GM21367 (cell line): ENCODE measurements around the gene CORO2A.
"Not testable (repeated sequence)": the region's sequence is repeated elsewhere in the genome, so short reads cannot be mapped to it uniquely, and the experiment has no call there.

Source experiments
- ATAC-seq: cut with Tn5 transposase; IDR thresholded peaks from one replicate; pipeline ENCODE4 v1.9.1; 2021; ENCODE audit not compliant: unreplicated experiment

CORO2A gene

DNA sequence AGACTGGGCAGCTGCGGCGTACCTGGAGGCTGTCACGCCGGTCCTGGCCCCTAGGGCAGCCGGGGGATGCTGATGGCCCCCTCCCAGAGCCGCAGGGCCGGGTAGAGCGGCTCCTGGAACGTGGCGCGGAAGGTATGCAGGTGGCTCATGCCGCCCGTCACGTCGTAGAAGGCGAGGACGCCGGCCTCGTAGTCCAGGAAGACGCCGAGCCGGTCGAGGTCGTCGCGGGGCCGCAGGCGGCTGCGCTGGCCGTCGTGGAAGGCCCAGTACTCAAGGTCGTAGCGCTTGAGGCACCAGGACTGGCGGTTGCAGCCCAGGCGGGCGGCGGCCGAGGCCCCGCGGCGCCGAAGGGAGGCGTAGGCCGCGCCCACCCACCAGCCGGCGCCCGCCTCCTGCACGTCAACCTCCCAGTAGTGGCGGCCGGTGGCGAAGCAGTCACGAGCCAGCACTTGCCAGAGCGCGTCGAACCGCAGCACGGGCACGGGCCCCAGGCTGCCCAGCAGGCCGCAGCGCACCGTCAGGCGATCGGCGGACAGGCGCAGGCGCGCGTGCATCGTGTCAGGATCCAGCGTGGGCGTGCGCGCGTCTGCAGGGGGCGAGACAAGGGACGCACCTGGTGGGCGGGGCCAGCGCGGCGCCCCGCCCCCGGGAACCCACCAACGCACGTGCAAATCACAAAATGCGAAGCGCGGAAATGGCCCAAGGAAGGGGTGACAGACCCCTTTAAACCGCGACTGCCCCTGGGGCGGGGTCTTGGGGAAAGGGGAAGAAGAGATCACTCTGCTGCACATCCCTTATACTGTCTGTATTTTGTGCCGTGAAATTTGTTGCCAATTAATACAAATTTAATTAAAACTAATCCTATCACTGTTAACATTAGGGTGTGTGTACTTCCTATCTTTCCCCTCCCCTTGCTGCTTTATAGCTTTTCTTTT is 104.8 kb downstream of the CORO2A start:
- no peak for ATAC-seq

DNA sequence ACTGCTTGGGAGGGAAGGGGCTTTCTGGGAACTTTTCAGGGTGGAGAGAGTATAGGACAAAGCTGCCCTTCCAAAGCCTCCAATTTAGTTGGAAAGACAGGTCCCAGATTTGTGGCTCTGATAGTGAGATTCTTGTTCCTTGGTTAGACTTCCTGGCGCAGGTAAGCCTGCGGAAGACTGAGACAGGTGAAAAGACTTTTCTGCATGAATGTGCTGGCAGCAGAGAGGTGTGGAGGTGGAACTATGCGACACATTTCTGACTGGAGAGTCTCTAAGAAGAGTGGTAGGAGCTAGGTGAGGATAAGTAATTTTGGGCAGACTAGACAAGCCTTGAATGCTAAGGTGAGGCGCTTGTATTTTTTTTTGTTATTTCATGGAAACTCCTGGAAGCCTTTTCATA is 106.0 kb downstream of the CORO2A start:
- ATAC-seq = no peak

DNA sequence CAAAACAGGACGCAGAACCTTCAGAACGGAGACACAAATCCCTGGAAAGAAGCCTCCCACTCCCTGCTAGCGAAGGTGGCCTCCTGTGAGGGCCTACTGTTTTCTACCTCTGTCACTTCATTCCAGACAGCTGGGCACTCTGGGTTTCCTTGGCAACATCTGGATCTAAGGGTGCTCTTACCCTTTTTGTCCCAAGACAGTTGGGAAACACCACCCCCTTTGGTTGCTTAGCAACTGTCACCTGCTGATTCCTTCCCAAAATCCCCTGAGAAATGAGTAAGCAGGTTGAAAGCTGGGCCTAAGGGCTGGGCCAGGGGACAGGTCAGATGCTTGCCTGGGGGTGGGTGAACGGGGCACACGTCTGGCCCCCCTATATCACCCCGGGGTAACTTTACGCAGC is 106.5 kb downstream of the CORO2A start:
- ATAC-seq = no peak

DNA sequence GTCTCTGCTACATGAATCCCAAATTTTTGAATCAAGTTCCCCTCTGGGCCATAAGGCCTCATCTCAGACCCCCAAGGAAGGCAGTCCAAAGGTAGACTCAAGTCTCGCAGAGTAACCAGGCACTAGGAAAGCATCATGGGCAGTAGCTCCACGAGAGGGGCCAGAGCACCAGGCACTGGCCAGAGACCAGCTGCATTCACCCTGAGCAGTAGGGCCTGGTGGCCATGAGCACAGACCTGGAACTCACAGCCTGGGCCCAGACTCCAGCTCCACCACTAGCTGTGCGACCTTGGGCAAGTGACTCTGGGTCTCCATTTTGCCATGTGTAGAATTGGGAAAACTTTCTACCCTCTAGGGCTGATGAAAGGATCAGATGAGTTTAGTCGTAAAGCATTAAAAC is 107.4 kb downstream of the CORO2A start:
- no peak for ATAC-seq

DNA sequence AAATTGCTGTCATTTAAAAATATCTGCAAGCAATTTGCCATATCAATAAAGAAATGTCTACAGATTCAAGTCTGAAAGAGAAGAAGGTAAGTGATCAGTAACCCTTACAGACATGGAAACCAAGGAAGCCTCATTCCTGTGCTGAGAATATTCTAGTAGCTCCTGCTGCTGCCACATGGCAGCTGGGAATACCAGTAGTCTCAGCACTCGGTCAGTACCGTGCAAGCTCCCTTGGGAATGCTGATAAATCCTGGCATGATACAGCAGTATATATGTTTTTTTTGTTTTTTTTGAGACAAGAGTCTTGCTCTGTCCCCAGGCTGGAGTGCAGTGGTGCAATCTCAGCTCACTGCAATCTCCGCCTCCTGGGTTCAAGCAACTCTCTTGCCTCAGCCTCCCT is 108.0 kb downstream of the CORO2A start:
- ATAC-seq = no peak

DNA sequence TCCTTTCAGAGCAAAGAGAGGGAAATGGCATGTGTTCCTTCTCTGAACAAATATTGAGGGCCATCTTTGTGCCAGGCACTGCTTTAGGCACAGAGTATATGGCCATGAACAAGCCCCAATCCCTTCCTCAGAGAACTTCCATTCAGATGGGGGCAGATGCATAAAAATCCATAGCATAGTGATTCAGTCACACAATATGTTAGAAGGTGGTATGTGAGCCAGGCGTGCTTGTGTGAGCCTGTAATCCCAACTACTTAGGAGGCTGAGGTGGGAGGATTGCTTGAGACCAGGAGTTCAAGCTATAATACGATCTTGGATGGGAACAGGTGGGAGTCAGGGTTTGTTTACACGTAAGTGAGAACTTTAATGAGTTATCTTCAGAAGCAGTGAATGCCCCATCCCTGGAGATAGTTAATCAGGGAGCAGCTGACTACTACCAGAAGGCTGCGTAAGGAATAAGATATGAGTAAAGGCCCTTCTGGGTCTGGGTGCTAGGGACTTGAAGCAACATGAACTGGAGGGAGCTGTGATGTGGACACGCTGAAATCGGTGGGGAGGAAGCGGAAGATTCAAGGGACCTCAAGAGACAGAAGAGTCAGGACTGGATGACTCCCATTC is 108.8 kb downstream of the CORO2A start:
- no peak for ATAC-seq

DNA sequence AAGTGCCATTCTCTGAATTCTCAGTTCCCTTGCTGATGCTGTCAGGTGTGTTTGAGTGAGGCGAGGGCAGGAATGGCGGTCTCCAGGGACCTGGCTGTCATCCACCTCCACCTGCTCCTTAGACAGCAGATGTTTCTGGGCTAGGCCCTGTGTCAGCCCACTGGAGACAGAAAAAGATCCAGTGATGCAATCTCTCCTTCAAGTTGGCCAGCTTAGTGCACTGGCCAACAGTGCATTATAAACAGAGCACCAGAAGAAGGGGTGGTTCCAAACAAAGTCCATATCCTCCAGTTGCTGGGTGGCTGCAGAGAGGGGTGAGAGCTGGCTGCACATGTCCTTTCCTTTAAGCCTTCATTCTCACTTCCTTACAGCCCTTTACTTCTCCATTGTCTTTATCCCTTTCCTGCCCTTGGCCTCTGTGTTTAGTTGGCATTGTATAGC is 109.4 kb downstream of the CORO2A start:
- no peak for ATAC-seq

DNA sequence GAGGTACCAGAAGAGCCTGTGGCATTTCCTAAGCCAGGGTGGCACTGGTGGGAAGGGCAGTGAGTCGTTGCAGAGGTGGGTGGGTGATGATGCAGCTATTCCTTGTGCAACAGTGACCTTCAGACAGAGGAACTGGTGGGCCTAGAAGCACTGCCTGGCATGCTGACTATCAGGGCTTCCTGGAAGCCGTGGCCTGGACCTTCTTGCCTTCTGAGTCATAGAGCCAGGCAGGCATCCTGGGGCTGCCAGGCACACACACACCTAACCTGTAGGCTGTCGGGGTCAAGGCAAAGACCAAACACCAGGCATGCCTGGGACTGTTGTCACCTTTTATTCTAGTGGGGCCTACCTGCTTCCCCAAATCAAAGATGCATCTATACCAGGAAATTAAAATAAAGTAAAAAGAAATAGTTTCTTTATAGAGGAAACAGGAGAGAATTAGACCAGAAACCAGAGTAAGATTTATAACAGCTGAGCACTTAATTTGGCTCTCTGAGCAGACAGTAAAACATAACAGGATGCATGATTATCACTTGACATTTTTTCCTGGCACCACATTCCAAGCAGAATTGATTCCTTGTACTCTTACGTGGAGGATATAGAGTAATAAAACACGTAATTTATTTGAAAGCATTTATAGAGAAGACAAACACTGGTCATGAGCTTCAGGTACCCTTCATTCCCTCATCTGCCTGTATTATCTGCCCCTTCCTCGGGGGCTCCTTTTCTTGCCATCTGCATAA is 110.8 kb downstream of the CORO2A start:
- no peak for ATAC-seq

DNA sequence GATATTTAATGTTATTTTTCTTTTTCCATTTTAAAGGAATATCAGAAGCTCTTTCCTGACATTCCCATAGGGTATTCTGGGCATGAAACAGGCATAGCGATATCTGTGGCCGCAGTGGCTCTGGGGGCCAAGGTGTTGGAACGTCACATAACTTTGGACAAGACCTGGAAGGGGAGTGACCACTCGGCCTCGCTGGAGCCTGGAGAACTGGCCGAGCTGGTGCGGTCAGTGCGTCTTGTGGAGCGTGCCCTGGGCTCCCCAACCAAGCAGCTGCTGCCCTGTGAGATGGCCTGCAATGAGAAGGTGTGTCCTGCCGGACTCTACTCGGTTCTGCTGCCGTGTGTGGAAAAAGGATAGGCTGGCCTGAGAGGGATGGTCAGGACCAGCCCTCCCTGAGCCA is 111.7 kb downstream of the CORO2A start:
- no peak for ATAC-seq

DNA sequence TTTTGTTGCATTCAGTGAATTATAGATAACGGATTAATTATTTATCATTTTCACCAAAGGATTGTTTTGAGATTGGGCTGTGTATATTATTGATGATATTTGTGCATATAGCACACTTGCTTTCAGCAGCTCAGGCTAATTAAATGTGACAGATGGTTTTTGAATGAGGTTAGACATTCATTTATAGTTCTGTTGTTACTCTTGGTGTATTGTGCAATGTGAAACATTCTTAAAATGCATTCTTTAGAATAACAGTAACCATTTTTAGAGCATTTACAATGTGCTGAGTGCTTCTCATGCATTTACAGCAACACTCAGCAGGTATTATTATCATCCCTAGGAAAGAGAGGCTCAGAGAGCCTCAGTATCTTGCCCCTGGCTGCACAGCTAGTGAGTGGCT is 112.1 kb downstream of the CORO2A start:
- ATAC-seq = no peak

DNA sequence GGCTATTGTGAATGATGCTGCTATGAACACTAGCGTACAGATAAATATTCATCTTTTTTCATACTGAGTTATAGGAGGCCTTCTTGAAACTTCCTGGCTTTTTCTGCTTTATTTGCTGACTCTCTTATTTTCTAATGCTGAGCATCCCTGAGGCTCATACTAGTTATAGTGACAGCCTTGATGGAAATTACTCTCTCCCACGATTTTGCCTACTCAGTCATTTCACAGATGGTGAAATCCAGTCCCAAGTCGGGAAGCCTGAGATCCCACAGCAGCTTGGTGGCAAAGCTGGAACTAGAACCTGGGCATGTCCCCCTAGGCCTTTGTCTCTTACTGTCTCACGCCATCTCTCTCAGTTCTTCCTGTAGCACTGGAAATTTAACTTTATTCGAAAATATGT is 113.5 kb downstream of the CORO2A start:
- no peak for ATAC-seq

DNA sequence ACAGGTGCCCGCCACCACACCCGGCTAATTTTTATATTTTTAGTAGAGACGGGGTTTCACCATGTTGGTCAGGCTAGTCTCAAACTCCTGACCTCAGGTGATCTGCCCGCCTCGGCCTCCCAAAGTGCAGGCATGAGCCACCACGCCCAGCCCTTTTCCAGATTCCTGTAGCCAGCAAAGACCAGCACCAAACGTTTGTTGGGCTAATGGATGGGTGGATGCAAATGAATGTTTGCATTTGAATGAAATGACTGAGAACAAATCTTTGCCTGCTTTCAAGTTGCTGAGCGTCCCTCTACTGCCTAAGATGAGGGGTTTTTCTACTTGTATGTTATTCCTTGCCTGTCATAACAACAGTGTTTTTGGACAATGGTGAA is 115.9 kb downstream of the CORO2A start:
- not testable (repeated sequence) for ATAC-seq

DNA sequence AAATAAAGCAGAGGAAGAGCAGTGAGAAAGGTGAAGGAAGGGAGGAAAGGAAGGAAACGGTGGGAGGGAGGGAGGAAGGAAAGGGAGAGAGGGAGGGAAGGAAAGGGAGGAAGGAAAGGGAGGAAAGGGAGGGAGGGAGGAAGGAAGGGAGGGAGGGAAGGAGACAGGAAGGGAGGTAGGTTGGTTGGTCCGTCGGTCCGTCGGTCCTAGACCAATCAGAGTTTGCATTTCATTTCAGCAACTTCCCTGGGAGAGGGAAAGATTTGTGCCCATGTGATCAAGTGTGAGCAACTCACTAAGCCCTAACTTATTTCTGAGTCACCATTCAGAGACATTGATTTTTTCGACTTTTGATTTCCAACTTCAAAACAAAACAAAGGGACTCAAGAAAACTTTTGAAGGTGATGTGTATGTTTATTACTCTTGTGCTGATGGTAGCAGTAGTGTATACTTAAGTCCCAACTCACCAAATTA is 117.1 kb downstream of the CORO2A start:
- no peak for ATAC-seq

DNA sequence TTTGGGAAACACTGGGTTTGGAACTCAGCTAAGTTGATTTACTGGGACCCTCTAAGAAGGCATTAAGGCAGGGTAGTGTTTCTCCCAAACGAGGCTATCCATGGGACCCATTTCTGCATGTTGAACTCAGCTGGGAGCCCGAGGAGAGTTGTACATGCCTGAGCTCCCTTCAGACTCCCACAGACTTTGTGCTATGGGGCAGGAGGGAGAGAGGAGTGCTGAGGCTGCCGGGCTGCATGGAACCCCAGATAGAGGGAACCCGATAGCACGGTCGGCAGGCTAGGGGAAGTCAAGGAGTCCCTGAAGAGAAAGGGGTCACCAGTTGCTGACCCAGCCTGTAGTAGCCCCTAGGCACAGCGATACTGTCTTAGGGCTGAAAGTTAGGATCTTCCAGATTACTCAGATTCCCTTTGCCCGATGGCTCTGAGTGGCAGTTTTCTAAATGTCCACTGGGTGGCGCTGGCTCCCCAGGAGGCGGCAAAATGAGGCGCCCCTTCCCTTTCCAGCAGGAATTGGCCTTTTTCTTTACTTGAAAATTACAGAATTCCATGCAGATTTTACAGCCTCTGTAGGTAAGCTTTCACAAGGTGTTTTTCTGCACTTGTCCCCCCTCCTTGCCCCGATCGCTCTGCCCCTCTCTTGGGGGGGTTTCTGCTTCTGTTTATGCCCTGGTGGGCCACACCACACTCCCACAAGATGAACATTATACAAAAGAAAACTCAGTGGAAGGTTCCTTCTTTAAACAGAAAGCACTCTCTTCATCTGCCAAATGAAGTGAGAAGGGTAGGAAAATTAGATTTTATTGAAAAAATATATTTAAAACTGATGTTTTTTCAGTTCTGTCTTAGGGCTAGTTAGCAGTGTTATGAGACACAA is 118.1 kb downstream of the CORO2A start:
- ATAC-seq = no peak

DNA sequence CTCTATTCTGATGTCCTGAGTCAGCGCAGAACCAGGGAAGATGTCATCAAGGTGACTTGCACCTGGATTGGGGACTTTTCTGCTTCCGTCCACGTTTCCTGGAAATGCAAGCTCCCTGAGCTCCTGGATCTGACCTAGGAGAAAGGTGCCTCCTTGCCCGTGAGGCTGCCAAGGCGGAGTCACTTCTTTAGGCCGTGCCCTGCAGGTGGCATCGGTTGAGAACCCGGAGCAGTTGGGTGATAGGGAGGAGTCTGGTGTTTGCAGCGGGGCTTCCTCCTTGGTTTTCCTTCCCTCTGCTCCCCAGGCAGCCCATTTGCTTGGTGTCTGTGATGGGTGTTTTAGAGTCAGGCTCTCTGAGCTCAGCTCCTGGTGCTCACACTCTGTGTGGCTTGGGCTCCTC is 120.7 kb downstream of the CORO2A start:
- ATAC-seq = no peak
